ENCODE measurements around the gene L1CAM. TPM values are rescaled to one million over a fixed set of nuclear protein-coding genes. Genes with fewer than 3 reads are reported as not detected.

Gene L1CAM
- total RNA-seq, 4 donors from 2014 or later: 3.0 to 12.9 (median 8.4) TPM

GRCh38 chrX:153907456-153907855, 21.5 kb upstream of the L1CAM start:
- 70 to 90% methylated on average over 2 to 8 of the region's 12 CpGs for WGBS, 2 donors
- intact Hi-C loops (cut with DNase I; ENCODE audit: low total_unique reads): no loop called here
- no peak overlapping the region for H3K4me3 ChIP-seq (ENCODE audit: low read depth, poor library complexity, severe bottlenecking)
- TF ChIP-seq POLR2A (IDR thresholded peaks at IDR 0.05) (no peak), CTCF (IDR thresholded peaks at IDR 0.05) (no peak)
- DNase-seq (ENCODE audit: low spot score in 2 of 2): no peak

GRCh38 chrX:153906126-153906917, 20.3 kb upstream of the L1CAM start:
- no peak overlapping the region for H3K4me3 ChIP-seq (ENCODE audit: low read depth, poor library complexity, severe bottlenecking)
- intact Hi-C loops (cut with DNase I; ENCODE audit: low total_unique reads): no loop called here
- TF ChIP-seq POLR2A (IDR thresholded peaks at IDR 0.05) (no peak), CTCF (IDR thresholded peaks at IDR 0.05) (no peak)
- no peak for DNase-seq (ENCODE audit: low spot score in 2 of 2)
- 69 to 100% methylated on average over 1 to 19 of the region's 27 CpGs for WGBS, 2 donors

GRCh38 chrX:153905481-153906095, 19.6 kb upstream of the L1CAM start:
- H3K4me3 ChIP-seq (ENCODE audit: low read depth, poor library complexity, severe bottlenecking): no peak overlapping the region
- WGBS, 2 donors: 82 to 93% methylated on average over 3 to 27 of the region's 32 CpGs
- intact Hi-C loops (cut with DNase I; ENCODE audit: low total_unique reads): no loop called here
- no peak for DNase-seq (ENCODE audit: low spot score in 2 of 2)
- TF ChIP-seq POLR2A (IDR thresholded peaks at IDR 0.05) (no peak), CTCF (IDR thresholded peaks at IDR 0.05) (no peak)

GRCh38 chrX:153903991-153904957, 18.3 kb upstream of the L1CAM start, which contains the start of gene AVPR2:
Gene AVPR2 (plus strand): TSS chrX:153904673. CDS start chrX:153905146, 473 bp downstream.
- 21 to 57% methylated on average over 9 to 23 of the region's 26 CpGs for WGBS, 2 donors
- H3K4me3 ChIP-seq (ENCODE audit: low read depth, poor library complexity, severe bottlenecking): no peak within 1 kb of the TSS
- no peak for DNase-seq (ENCODE audit: low spot score in 2 of 2)
- no peak for TF ChIP-seq POLR2A (IDR thresholded peaks at IDR 0.05)
- intact Hi-C loops (cut with DNase I; ENCODE audit: low total_unique reads): no loop called here

- DNase-seq (ENCODE audit: low spot score in 2 of 2): no peak
- no peak overlapping the region for H3K4me3 ChIP-seq (ENCODE audit: low read depth, poor library complexity, severe bottlenecking)
- WGBS, 2 donors: 48 to 72% methylated on average over 16 to 18 of the region's 18 CpGs
- intact Hi-C loops (cut with DNase I; ENCODE audit: low total_unique reads): no loop called here
- TF ChIP-seq POLR2A (IDR thresholded peaks at IDR 0.05): no peak
- no peak for TF ChIP-seq CTCF (IDR thresholded peaks at IDR 0.05)
Observed at GRCh38 chrX:153903238-153903980, 17.4 kb upstream of the L1CAM start.

Data from lower leg skin (tissue), 4 donors.